HG02763 (cell line): ENCODE measurements around the gene PFKFB2.

ENCODE experiments used
- ATAC-seq: cut with Tn5 transposase; IDR thresholded peaks from one replicate; pipeline ENCODE4 v1.9.1; 2021; ENCODE audit warnings: mild to moderate bottlenecking, moderate library complexity; ENCODE audit not compliant: unreplicated experiment

Gene PFKFB2

GRCh38 chr1:207088161-207088560 lies 35.1 kb downstream of the PFKFB2 start:
- no peak for ATAC-seq

- no peak for ATAC-seq
Measured at GRCh38 chr1:207088701-207089626, 35.9 kb downstream of the PFKFB2 start, which contains the start of gene C4BPB. TSS of gene C4BPB (plus strand) at chr1:207088860. CDS start at chr1:207089532, 672 bp downstream.

- ATAC-seq: no peak
Measured at GRCh38 chr1:207089627-207090355, 36.7 kb downstream of the PFKFB2 start.

- ATAC-seq: no peak
Measured at GRCh38 chr1:207091200-207091908, 38.3 kb downstream of the PFKFB2 start.

- no peak for ATAC-seq
Measured at GRCh38 chr1:207093944-207094343, 40.9 kb downstream of the PFKFB2 start.

GRCh38 chr1:207097871-207098324 lies 44.8 kb downstream of the PFKFB2 start:
- peak; percentile 77 for ATAC-seq

GRCh38 chr1:207101720-207102119 lies 48.6 kb downstream of the PFKFB2 start:
- ATAC-seq: no peak

GRCh38 chr1:207102146-207102545 lies 49.1 kb downstream of the PFKFB2 start:
- ATAC-seq: no peak

GRCh38 chr1:207102659-207103058 lies 49.6 kb downstream of the PFKFB2 start:
- no peak for ATAC-seq

GRCh38 chr1:207103892-207104373 lies 50.9 kb downstream of the PFKFB2 start, which contains the start of gene C4BPA:
TSS of gene C4BPA (plus strand) at chr1:207104233. CDS start at chr1:207113026, 8,793 bp downstream.
- no peak for ATAC-seq

GRCh38 chr1:207109004-207109403 lies 55.9 kb downstream of the PFKFB2 start:
- no peak for ATAC-seq

GRCh38 chr1:207112616-207113296 lies 59.7 kb downstream of the PFKFB2 start:
- no peak for ATAC-seq

GRCh38 chr1:207115269-207115668 lies 62.2 kb downstream of the PFKFB2 start:
- ATAC-seq: no peak

GRCh38 chr1:207124389-207124788 lies 71.3 kb downstream of the PFKFB2 start:
- ATAC-seq: no peak

GRCh38 chr1:207128336-207128921 lies 75.4 kb downstream of the PFKFB2 start:
- no peak for ATAC-seq

GRCh38 chr1:207129053-207129452 lies 76.0 kb downstream of the PFKFB2 start:
- ATAC-seq: no peak
